AG10803 (cell line): ENCODE measurements around the gene FAM210A.

Experiments
- DNase-seq: peaks from one replicate; pipeline ENCODE4 v3.0.0; 2010; ENCODE audit warnings: low read depth
- H3K4me3 ChIP-seq: 2 replicates; pipeline ENCODE4 v1.5.1; 2011; ENCODE audit warnings: mild to moderate bottlenecking, low read length, control low read depth
- TF ChIP-seq, protein P1 (sequence below): conservative IDR thresholded peaks from 2 replicates; pipeline ENCODE4 v1.5.1; 2011; ENCODE audit warnings: mild to moderate bottlenecking, low read length, control low read depth, inconsistent platforms

Gene FAM210A

DNA sequence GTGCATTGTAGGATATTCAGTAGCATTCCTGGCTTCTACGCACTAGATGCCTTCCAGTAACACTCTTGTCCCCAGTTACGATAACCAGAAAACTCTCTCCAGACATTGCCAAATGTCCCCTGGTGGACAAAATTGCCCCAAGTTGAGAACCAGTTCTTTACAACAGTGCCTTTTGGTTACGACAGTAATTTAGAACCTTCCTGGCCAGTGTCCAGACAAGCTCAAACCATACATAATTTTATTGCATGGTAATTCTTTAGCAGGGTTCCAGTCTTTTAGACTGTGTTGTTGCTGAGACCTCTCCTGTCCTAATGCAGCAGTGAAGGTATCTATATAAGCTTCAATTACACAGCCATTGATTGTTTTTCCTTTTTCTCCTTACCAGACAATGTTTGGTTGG lies 20.3 kb upstream of the FAM210A start:
- DNase-seq: no peak
- TF ChIP-seq, protein P1, sequence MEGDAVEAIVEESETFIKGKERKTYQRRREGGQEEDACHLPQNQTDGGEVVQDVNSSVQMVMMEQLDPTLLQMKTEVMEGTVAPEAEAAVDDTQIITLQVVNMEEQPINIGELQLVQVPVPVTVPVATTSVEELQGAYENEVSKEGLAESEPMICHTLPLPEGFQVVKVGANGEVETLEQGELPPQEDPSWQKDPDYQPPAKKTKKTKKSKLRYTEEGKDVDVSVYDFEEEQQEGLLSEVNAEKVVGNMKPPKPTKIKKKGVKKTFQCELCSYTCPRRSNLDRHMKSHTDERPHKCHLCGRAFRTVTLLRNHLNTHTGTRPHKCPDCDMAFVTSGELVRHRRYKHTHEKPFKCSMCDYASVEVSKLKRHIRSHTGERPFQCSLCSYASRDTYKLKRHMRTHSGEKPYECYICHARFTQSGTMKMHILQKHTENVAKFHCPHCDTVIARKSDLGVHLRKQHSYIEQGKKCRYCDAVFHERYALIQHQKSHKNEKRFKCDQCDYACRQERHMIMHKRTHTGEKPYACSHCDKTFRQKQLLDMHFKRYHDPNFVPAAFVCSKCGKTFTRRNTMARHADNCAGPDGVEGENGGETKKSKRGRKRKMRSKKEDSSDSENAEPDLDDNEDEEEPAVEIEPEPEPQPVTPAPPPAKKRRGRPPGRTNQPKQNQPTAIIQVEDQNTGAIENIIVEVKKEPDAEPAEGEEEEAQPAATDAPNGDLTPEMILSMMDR: no peak

DNA sequence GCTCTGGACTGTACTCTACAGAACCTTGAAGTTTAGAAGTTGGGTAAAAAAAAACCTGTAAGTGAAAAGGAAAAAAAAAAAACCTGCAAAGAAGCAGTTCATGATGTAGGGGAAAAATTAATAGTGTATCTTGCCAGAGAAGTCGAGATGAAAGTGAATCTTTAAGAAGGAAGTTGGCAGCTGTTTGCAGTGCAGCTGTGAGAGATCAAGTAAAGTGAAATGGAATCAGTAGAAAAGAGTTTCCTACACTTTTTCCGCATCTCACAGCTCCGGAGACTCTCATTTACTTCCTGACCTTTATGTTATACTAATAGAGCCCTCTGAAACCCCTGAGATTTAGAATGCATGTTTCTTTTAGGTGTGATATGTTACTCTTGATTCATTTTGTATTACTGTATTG lies 19.3 kb upstream of the FAM210A start:
- TF ChIP-seq, protein P1: no peak
- H3K4me3 ChIP-seq: no peak overlapping the region
- no peak for DNase-seq

More for the DNA sequence above, 20.3 kb upstream of the FAM210A start:
- no peak overlapping the region for H3K4me3 ChIP-seq

DNA sequence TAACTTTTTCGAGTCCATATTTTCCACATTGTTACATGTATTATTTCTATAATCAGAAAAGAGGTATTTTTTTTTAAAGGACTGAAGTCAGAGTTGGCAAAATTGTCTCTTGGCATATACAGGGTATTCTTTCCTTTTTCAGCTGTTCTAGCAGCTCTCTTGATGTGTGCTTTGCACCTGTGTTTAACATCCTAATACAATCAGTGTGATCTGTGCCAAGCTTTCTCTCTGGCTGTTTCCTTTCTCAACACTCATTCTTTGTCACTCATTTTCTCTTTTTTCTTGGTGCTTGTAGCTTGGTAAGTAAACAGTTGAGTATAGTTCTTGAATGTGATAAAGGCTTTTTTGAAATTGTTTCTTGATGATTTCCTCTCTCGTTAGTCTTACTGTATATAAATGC lies 9.3 kb upstream of the FAM210A start:
- TF ChIP-seq, protein P1: no peak
- DNase-seq: no peak

DNA sequence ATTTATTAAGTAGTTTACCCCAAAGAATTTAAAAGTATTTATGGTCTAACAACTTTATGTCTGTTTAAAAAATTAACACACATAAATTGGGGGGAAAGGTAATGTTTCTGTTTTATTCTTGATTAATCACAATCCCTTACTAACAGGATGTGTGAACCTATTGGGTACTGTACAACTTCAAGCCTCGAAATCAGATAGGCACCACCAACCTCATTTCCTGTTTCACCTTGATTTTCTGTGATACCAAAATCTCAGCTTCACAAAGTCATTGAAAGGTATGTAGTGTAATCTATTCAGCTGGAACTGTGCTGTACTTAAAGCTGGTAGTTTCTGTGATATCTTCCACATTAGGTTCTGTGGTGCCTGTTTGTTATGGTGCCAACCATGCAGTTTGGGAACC lies 4.1 kb upstream of the FAM210A start:
- no peak overlapping the region for H3K4me3 ChIP-seq
- no peak for DNase-seq
- TF ChIP-seq, protein P1: no peak

More for the DNA sequence above, 9.3 kb upstream of the FAM210A start:
- no peak overlapping the region for H3K4me3 ChIP-seq

DNA sequence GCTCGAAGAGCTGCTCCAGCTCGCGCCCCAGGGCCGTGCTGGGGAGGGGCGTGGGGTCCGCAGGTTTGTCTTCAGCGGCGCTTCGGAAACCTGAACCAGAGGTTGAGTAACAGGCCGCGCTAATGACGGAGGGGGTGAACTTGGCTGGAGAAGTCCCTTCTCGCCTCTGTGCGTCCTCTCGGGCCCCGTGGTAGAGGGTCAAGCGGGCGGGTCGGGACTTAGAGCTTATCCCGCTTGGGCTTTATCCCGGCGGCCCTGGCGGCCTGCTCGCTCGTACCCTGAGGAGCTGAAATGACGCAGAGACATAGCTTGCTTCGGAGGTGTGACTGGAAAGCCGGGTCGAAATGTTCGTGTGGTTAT lies 594 bp upstream of the FAM210A start:
- peak overlapping the region; percentile 99 for H3K4me3 ChIP-seq
- TF ChIP-seq, protein P1: no peak
- peak; percentile 42 for DNase-seq

DNA sequence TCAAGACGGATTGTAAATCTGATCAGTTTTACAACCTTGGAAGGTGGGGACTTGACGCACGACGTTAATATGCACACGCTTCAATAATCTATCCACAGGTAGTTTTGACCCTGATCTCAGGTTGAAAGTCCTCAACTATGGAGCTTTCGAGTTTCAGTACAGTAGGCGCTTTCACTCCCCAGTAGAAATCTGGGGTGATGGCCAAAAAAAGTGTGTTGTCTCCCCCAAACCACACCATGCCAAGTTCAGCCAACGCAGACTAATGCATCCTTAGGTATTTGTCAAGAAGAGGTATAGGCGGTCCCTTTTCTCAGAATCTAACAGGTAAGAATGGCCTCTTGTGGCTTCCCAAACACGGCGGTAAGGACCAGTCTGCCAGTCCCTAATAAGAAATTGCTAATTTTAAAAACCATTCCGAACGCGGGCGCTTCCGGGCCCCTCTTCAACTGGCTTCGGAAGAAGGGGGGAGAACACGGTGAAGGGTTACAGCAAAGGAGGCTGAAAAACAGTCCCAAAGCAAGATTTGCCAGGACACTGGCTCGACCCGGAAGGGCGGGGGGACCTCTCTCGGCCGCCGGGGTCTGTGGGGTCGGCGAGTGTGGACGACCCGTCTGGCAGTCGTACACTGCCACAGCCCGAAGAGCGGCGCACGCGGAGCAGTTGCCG lies 659 bp downstream of the FAM210A start:
- peak; percentile 3 for DNase-seq
- TF ChIP-seq, protein P1: no peak
- peak overlapping the region; percentile 99 for H3K4me3 ChIP-seq

DNA sequence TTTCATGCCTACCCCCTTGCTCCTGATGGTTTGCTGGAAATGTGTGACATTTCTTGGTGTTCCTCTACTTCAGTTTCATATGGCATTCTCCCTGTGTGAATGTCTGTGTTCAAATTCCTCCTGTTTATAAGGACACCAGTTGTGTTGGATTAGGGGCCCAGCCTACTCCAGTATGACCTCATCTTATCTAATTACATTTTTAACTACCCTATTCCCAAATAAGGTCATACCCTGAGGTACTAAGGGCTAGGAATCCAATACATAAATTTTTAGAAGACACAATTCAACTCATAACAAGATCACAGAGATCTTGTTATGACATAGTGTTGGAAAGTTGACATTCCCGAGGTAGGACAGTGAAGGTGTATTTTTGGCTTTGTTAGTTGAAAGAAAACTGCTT lies 5.5 kb downstream of the FAM210A start:
- no peak overlapping the region for H3K4me3 ChIP-seq
- TF ChIP-seq, protein P1: no peak
- DNase-seq: no peak
